ENCODE measurements around the gene TENT4B.

- TF ChIP-seq CTCF (IDR thresholded peaks at IDR 0.05): no peak
- no peak for TF ChIP-seq POLR2AphosphoS5 (IDR thresholded peaks at IDR 0.05; ENCODE audit: low read depth, low read length)
- no peak for TF ChIP-seq RFX5 (IDR thresholded peaks at IDR 0.05; ENCODE audit: low read length)
- TF ChIP-seq TEAD4 (IDR thresholded peaks at IDR 0.05; ENCODE audit: borderline replicate concordance, insufficient read depth): no peak
- TF ChIP-seq IRF3 (IDR thresholded peaks at IDR 0.05; ENCODE audit: low read depth, low read length): no peak
- no peak for TF ChIP-seq FOXJ3 (CRISPR knock-in tag; IDR thresholded peaks at IDR 0.05)
- no peak for TF ChIP-seq GABPA (IDR thresholded peaks at IDR 0.05; ENCODE audit: low read depth)
- TF ChIP-seq GATA2 (CRISPR knock-in tag; IDR thresholded peaks at IDR 0.05): no peak
- no peak for TF ChIP-seq TCF12 (IDR thresholded peaks at IDR 0.05)
- TF ChIP-seq MAX (IDR thresholded peaks at IDR 0.05; ENCODE audit: low read depth): no peak
- TF ChIP-seq SIN3A (IDR thresholded peaks at IDR 0.05; ENCODE audit: borderline replicate concordance, low read depth, low read length): no peak
- TF ChIP-seq RAD21 (IDR thresholded peaks at IDR 0.05; ENCODE audit: low read length): no peak
Observed at GRCh38 chr16:50172195-50172922, 19.3 kb downstream of the TENT4B start.

Measured in SK-N-SH (cell line).